ENCODE results near the gene SERPINB7.

SERPINB7 gene

DNA sequence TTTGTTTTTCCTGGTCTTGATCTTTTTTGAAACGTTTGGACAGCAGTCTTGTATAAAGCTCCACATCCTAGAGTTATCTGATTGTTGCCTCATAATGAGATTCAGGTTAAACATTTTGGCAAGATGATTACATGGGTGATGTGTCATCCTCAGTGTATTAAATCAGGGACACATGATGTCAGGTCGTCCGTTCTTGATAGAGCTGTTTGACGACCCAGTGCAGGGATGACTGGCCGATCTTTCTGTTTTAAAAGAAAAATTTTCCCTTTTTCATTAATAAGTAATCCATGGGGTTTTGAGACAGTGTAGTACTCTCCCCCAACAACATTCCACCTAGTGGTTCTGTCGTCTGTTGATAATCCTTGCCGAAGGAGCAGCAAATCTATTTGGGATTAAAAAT is 67.8 kb downstream of the SERPINB7 start:
- FAIRE-seq (no peak), DNase-seq (ENCODE audit: insufficient read length, low spot score) (no peak)
- no peak for TF ChIP-seq POLR2A (IDR thresholded peaks at IDR 0.05; ENCODE audit: low read depth, low read length)

DNA sequence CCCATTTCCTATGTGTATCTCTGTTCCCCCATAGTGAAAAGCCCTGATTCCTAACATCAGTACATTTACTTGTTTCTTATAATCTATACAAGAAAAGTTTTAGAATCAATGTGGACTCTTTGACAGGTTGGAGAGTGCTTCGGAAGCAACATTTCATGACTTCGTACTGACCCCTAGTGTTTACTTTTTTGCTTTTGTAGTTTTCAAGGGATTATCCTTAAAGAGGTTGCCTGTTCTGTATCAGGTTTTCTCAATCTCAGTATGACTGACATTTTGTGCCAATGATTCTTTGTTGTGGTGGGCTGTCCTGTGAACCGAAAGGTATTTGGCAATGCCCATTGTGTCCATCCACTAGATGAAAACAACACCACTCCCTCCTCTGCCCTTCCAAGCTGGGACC is 69.0 kb downstream of the SERPINB7 start:
- TF ChIP-seq POLR2A (IDR thresholded peaks at IDR 0.05; ENCODE audit: low read depth, low read length) = no peak
- FAIRE-seq = peak; percentile 58

GRCh38 chr18:63848159-63848558 is 72.9 kb downstream of the SERPINB7 start:
- DNase-seq (ENCODE audit: insufficient read length, low spot score) (no peak), FAIRE-seq (peak; percentile 88)
- TF ChIP-seq POLR2A (IDR thresholded peaks at IDR 0.05; ENCODE audit: low read depth, low read length) = no peak

More for the DNA sequence above, 69.0 kb downstream of the SERPINB7 start:
- no peak for DNase-seq (ENCODE audit: insufficient read length, low spot score)

DNA sequence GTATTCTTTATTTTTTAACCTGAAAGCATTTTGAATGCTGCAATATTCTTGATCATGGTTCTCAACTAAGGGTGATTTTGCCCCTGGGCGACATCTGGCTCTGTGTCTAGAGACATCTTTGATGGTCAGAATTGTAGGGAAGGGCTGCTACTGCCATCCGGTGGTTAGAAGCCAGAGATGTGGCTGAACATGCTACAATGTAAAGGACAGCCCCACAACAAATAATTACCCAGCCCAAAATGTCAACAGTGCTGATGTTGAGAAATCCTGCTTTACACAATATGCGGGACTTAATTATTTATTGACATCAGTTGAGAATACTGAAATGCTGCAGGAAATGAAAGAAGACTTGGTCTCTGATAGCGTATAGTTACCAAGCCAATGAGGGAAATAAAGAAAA is 74.8 kb downstream of the SERPINB7 start:
- TF ChIP-seq POLR2A (IDR thresholded peaks at IDR 0.05; ENCODE audit: low read depth, low read length) = no peak
- FAIRE-seq (no peak), DNase-seq (ENCODE audit: insufficient read length, low spot score) (no peak)

DNA sequence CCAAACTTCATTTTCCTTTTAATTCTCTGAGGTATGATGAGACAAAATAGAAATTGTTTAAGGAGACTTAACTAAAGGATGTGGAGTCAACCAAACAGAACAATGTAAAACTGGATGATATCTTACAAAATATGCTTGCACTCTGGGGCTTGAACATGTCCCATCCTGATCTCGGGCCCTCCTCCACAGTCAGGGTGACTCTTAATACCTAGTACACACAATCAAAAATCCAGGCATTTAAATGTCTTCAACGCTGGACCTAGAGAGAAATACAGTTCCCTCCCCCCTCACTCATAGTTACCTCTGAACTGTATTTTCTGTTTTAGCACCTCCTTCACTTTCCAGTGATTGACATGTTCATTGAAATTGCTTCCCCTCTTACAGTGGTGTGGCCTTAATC is 75.4 kb downstream of the SERPINB7 start:
- no peak for TF ChIP-seq POLR2A (IDR thresholded peaks at IDR 0.05; ENCODE audit: low read depth, low read length)
- DNase-seq (ENCODE audit: insufficient read length, low spot score) (no peak), FAIRE-seq (no peak)
